GM18498 (cell line): ENCODE measurements around the gene POLR3GL.
A peak's percentile ranks its signal among the peaks of the same experiment; 100 is the strongest.

ENCODE experiments used
- ATAC-seq: cut with Tn5 transposase; IDR thresholded peaks from one replicate; pipeline ENCODE4 v1.9.1; 2021; ENCODE audit warnings: mild to moderate bottlenecking, moderate library complexity; ENCODE audit not compliant: unreplicated experiment

The POLR3GL gene

GRCh38 chr1:145990249-145990855 is 25.9 kb downstream of the POLR3GL start:
- no peak for ATAC-seq

GRCh38 chr1:145991735-145992412 is 27.4 kb downstream of the POLR3GL start:
- no peak for ATAC-seq

- no peak for ATAC-seq
Observed at GRCh38 chr1:145992502-145992936, 28.0 kb downstream of the POLR3GL start.

- ATAC-seq: no peak
Observed at GRCh38 chr1:145992958-145993617, 28.6 kb downstream of the POLR3GL start.

GRCh38 chr1:145993618-145994390 is 29.3 kb downstream of the POLR3GL start:
- ATAC-seq: no peak

- no peak for ATAC-seq
Observed at GRCh38 chr1:145994391-145995120, 30.1 kb downstream of the POLR3GL start.

- ATAC-seq: no peak
Observed at GRCh38 chr1:145995148-145995881, 30.8 kb downstream of the POLR3GL start.

- ATAC-seq: no peak
Observed at GRCh38 chr1:145995964-145996432, 31.5 kb downstream of the POLR3GL start.

- ATAC-seq: peak; percentile 95
Observed at GRCh38 chr1:145996433-145997015, 32.0 kb downstream of the POLR3GL start, which contains the start of gene TXNIP. TSS of gene TXNIP (minus strand) at chr1:145996579. CDS start at chr1:145996266, 313 bp downstream.

GRCh38 chr1:145997016-145997717 is 32.7 kb downstream of the POLR3GL start:
- peak; percentile 40 for ATAC-seq

GRCh38 chr1:145997718-145998023 is 33.2 kb downstream of the POLR3GL start:
- ATAC-seq: no peak

GRCh38 chr1:145999321-146000024 is 35.0 kb downstream of the POLR3GL start:
- no peak for ATAC-seq

- no peak for ATAC-seq
Observed at GRCh38 chr1:146001709-146002108, 37.2 kb downstream of the POLR3GL start.

GRCh38 chr1:146007489-146008133 is 43.1 kb downstream of the POLR3GL start:
- no peak for ATAC-seq

GRCh38 chr1:146010126-146010738 is 45.7 kb downstream of the POLR3GL start:
- no peak for ATAC-seq

GRCh38 chr1:146012703-146013558 is 48.4 kb downstream of the POLR3GL start:
- no peak for ATAC-seq

- ATAC-seq: no peak
Observed at GRCh38 chr1:146013559-146013922, 49.1 kb downstream of the POLR3GL start.
